ENCODE data around the gene UBE2L5. TPM values are rescaled to one million over a fixed set of nuclear protein-coding genes. Genes with fewer than 3 reads are reported as not detected.

UBE2L5 gene
- total and polyA plus RNA-seq, 2 of the 8 experiments (the other 6 are each of a cell fraction or from before 2014, with no cell fraction given) = not detected

- Histone ChIP-seq H3K4me1 (replicated peaks in 1 of 4; ENCODE audit: control insufficient read depth in 3 of 4, insufficient read depth in 4 of 4, low read length in 3 of 4) (no peaks in the 10 kb centered on the region), H2BK15ac (ENCODE audit: low read length) (no peak overlapping the region), H2BK12ac (ENCODE audit: low read depth, low read length) (no peak overlapping the region), H4K5ac (ENCODE audit: insufficient read length, low read depth, low read length) (no peak overlapping the region), H3K27ac (ENCODE audit: low read depth, low read length) (no peak overlapping the region), H3K9ac (replicated peaks in 1 of 4; ENCODE audit: extremely low read depth in 1 of 4, low read depth in 3 of 4, low read length in 3 of 4) (no peak overlapping the region), H3K4ac (replicated peaks; ENCODE audit: insufficient read length, low read depth, low read length) (no peak overlapping the region), H3K4me3 (ENCODE audit: extremely low read depth in 1 of 4, insufficient read depth in 2 of 4, low read depth in 3 of 4, low read length in 4 of 4) (no peak overlapping the region), H3K18ac (ENCODE audit: extremely low read depth, low read length) (no peak overlapping the region), H2AFZ (ENCODE audit: low read length) (no peak overlapping the region), H3K79me1 (ENCODE audit: low read depth, low read length) (no peaks in the 10 kb centered on the region), H3K14ac (ENCODE audit: insufficient read length) (no peak overlapping the region), H3K79me2 (ENCODE audit: control insufficient read depth in 1 of 2, insufficient read depth in 2 of 2, low read length in 2 of 2) (no peaks in the 10 kb centered on the region), H3K23me2 (ENCODE audit: low read depth, low read length) (no peaks in the 10 kb centered on the region), H3K9me3 (ENCODE audit: insufficient read depth in 2 of 2, low read depth in 1 of 2, low read length in 1 of 2) (no peaks in the 10 kb centered on the region), H2AK5ac (ENCODE audit: low read depth, low read length) (no peak overlapping the region), H3K56ac (replicated peaks; ENCODE audit: insufficient read length, low read depth, low read length) (no peak overlapping the region), H3K36me3 (ENCODE audit: control insufficient read depth in 2 of 4, insufficient read depth in 4 of 4, low read length in 3 of 4) (peaks cover 0 to 3% (median under 1%) of the 10 kb centered on the region in 4 experiments; a peak in 1 of 8 replicates), H2BK5ac (ENCODE audit: low read depth, low read length) (no peak overlapping the region), H2BK20ac (ENCODE audit: low read length) (no peak overlapping the region), H4K20me1 (replicated peaks in 1 of 2; ENCODE audit: control insufficient read depth in 1 of 2, insufficient read depth in 2 of 2, low read length in 2 of 2) (peaks cover 0 to 2% of the 10 kb centered on the region in 2 experiments), H2BK120ac (replicated peaks; ENCODE audit: low read depth, low read length) (no peak overlapping the region), H4K8ac (ENCODE audit: extremely low read depth, insufficient read depth, low read length) (no peak overlapping the region), H3K27me3 (replicated peaks in 1 of 4; ENCODE audit: control insufficient read depth in 3 of 4, extremely low read depth in 1 of 4, insufficient read depth in 3 of 4, low read length in 3 of 4) (no peaks in the 10 kb centered on the region), H3K23ac (ENCODE audit: insufficient read length) (no peak overlapping the region), H3K4me2 (ENCODE audit: insufficient read depth in 1 of 2, low read depth in 2 of 2, low read length in 2 of 2) (no peak overlapping the region), H4K91ac (replicated peaks; ENCODE audit: insufficient read length, low read length) (no peak overlapping the region)
- no peak for DNase-seq (ENCODE audit: low read depth in 1 of 2, low spot score in 2 of 2)
- ChIA-PET CTCF (ENCODE audit: partially characterized antibody) (no interaction called here), POLR2A (ENCODE audit: partially characterized antibody) (interaction anchor here (1.0 to 1.3 kb wide), 3 partner anchors 12 to 127 kb away, joined by 3 to 4 read pairs (median 4); partner anchors contain the start of gene HMGB1)
- no peak for FAIRE-seq
- WGBS, 2 experiments (ENCODE audit: extremely low coverage in 1 of 2, insufficient coverage in 1 of 2, insufficient read length in 1 of 2, insufficient replicate concordance in 2 of 2, low coverage in 1 of 2, low lambda C conversion rate in 2 of 2, missing lambda C conversion rate in 1 of 2) = 91% methylated on average over 4 of the region's 4 CpGs; no CpG with 5 or more reads in 1 of the 2 experiments
- TF ChIP-seq BRCA1 (IDR thresholded peaks at IDR 0.05; ENCODE audit: low read depth, low read length) (no peak), NRF1 (IDR thresholded peaks at IDR 0.05; ENCODE audit: low read depth, low read length) (no peak), ASH2L (IDR thresholded peaks at IDR 0.05; ENCODE audit: low read length) (no peak)
These were observed 31.4 kb downstream of the UBE2L5 start for GRCh38 chr13:30453727-30454126.

Measured in H1 (cell line).